Activated B cell treated with CpG ODN at 0.5 μM for 24 hours (primary cell): Measurements from ENCODE around the gene MED12L. TPM values are rescaled to one million over a fixed set of nuclear protein-coding genes. Genes with fewer than 3 reads are reported as not detected.

Source experiments
- ATAC-seq: fragments of 200-7000 bp; cut with Tn5 transposase; one replicate; pipeline ENCODE4 v1.10.0; 2021; ENCODE audit warnings: low read depth, mild to moderate bottlenecking, moderate library complexity
- CTCF ChIA-PET: fragments of 350-600 bp; sonication (Branson Sonifier 250); formaldehyde crosslinking; loops from one replicate; lab custom pipeline; 2021; ENCODE audit warnings: antibody characterized with exemption; lab: Charles Lee
- POLR2A ChIA-PET: fragments of 350-600 bp; sonication (Branson Sonifier 250); formaldehyde crosslinking; loops from one replicate; lab custom pipeline; 2021; ENCODE audit warnings: antibody characterized with exemption; lab: Charles Lee
- DNase-seq: peaks from one replicate; pipeline ENCODE4 v3.0.0; 2022
- H3K27ac Mint-ChIP-seq: one replicate; pipeline ENCODE4 v1.8.0; 2020; ENCODE audit warnings: mixed read lengths
- H3K27me3 Mint-ChIP-seq: one replicate; pipeline ENCODE4 v1.8.0; 2021; ENCODE audit warnings: mixed read lengths
- H3K36me3 Mint-ChIP-seq: one replicate; pipeline ENCODE4 v1.8.0; 2021; ENCODE audit warnings: low read depth, mixed read lengths
- H3K4me1 Mint-ChIP-seq: one replicate; pipeline ENCODE4 v1.8.0; 2021; ENCODE audit warnings: mixed read lengths
- H3K4me3 Mint-ChIP-seq: one replicate; pipeline ENCODE4 v1.8.0; 2020; ENCODE audit warnings: mild to moderate bottlenecking, mixed read lengths
- H3K9me3 Mint-ChIP-seq: one replicate; pipeline ENCODE4 v1.8.0; 2020; ENCODE audit warnings: mixed read lengths
- intact Hi-C: fragments of 100-400 bp; cut with micrococcal nuclease; formaldehyde crosslinking; loops from one replicate; pipeline ENCODE4 v1.15.1; 2024
- total RNA-seq: library from RNA; stranded (reverse); gene quantifications from 2 replicates; pipeline ENCODE4 v1.2.3, GENCODE V29; 2022
- TF ChIP-seq, protein P1 (sequence below): fragments of 200-600 bp; IDR thresholded peaks from one replicate; pipeline ENCODE4 v1.8.0; 2022; ENCODE audit warnings: antibody characterized with exemption, mild to moderate bottlenecking

MED12L gene
- total RNA-seq, 1 donor from 2014 or later: 1.5 TPM

DNA sequence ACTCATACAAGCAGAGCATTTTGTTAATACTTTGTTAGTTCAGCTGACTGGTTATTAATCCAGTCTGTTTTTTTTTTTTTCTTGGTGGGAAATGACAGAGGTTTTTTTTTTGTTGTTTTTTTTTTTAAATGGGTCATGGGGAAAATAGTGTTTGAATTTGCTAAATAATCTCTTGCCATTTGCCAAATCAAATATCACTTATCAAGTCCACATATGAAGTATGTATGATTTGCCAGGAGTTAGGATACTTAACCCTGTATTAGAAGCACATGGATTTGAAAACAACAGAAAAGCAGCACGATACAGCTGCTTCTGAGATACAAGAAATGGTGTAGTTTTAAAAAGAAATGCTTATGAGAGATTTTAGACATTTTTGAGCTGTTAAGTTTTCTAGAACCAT, 171.3 kb downstream of the MED12L start:
- ChIA-PET CTCF (interaction anchor here (0.7 to 2.1 kb wide), 3 partner anchors 26 to 88 kb away, joined by 3 to 10 read pairs (median 5); no protein-coding TSS in a partner anchor), POLR2A (no interaction called here)
- TF ChIP-seq, protein P1, sequence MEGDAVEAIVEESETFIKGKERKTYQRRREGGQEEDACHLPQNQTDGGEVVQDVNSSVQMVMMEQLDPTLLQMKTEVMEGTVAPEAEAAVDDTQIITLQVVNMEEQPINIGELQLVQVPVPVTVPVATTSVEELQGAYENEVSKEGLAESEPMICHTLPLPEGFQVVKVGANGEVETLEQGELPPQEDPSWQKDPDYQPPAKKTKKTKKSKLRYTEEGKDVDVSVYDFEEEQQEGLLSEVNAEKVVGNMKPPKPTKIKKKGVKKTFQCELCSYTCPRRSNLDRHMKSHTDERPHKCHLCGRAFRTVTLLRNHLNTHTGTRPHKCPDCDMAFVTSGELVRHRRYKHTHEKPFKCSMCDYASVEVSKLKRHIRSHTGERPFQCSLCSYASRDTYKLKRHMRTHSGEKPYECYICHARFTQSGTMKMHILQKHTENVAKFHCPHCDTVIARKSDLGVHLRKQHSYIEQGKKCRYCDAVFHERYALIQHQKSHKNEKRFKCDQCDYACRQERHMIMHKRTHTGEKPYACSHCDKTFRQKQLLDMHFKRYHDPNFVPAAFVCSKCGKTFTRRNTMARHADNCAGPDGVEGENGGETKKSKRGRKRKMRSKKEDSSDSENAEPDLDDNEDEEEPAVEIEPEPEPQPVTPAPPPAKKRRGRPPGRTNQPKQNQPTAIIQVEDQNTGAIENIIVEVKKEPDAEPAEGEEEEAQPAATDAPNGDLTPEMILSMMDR: no peak
- no peak overlapping the region for H3K4me3 Mint-ChIP-seq
- no peaks in the 10 kb centered on the region for H3K9me3 Mint-ChIP-seq
- no peak for DNase-seq
- intact Hi-C loops: no loop called here
- H3K27ac Mint-ChIP-seq: no peak overlapping the region
- peaks cover 4% of the 10 kb centered on the region for H3K36me3 Mint-ChIP-seq
- no peak for ATAC-seq
- H3K27me3 Mint-ChIP-seq: no peaks in the 10 kb centered on the region
- no peaks in the 10 kb centered on the region for H3K4me1 Mint-ChIP-seq

DNA sequence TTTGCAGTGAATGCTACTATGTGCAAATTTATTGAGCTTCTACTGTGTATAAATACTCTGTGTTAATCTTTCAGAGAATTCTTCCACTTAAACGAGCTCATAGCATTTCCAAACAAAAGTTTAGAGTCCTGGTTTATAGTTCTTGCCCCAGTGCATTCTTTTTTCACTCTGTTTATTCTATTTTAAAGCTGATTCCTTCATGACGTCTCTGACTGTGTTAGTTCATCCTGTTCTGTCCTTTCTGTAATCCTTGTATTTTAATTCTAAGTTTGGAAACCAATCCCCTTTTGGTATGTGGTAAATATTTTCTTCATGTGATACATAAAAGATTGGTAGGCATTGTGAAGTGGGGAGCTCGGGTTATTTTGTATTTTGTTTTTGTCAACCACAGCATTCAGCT, 174.2 kb downstream of the MED12L start:
- H3K9me3 Mint-ChIP-seq: no peaks in the 10 kb centered on the region
- H3K4me3 Mint-ChIP-seq: no peak overlapping the region
- peaks cover 9% of the 10 kb centered on the region for H3K36me3 Mint-ChIP-seq
- ATAC-seq (no peak), DNase-seq (no peak)
- H3K4me1 Mint-ChIP-seq: peaks cover 18% of the 10 kb centered on the region
- H3K27me3 Mint-ChIP-seq: no peaks in the 10 kb centered on the region
- ChIA-PET POLR2A (no interaction called here), CTCF (interaction anchor here (1.0 kb wide), 1 partner anchor 23 kb away, joined by 5 read pairs; no protein-coding TSS in a partner anchor)
- TF ChIP-seq, protein P1: no peak
- H3K27ac Mint-ChIP-seq: no peak overlapping the region
- intact Hi-C loops: loop anchor here (10.0 kb wide), 1 partner anchor 1255 kb away; no protein-coding TSS in a partner anchor

DNA sequence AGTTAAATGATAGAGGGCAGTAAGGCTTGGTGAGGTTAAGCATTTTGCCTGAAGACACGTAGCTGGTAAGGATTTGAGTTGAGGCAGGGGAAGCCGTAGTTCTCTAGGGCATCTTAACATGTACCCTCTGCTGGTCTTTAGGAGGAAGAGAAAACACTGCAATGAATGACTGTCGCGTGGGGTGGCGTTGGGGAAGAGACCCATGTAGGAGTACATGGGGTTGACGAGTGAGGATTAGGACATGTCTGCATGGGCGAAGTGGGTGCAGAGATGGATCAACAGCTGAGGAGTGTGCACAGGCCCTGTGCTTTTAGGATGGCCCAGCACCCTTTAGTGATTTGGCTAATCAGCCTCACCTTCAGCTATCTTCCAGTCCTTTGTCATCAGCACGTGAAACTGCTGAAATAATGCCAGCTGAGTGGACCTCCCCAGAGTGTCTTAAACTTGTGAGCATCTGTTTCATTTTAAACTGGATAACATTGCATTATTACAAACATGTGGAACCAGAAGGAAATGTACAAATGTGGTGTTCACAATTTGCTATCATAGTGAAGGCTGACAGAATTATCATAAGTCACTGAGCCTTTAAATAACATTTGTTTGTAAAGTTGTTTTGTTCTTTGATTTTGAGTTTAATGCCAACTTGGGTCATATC, 177.5 kb downstream of the MED12L start:
- intact Hi-C loops: loop anchor here (10.0 kb wide), 1 partner anchor 1252 kb away; no protein-coding TSS in a partner anchor
- DNase-seq: no peak
- Mint-ChIP-seq H3K27ac (no peak overlapping the region), H3K36me3 (peaks cover 9% of the 10 kb centered on the region), H3K9me3 (no peaks in the 10 kb centered on the region), H3K27me3 (no peaks in the 10 kb centered on the region), H3K4me1 (peaks cover 43% of the 10 kb centered on the region), H3K4me3 (no peak overlapping the region)
- ChIA-PET POLR2A (no interaction called here), CTCF (interaction anchor here (1.8 to 1.9 kb wide), 2 partner anchors 15 to 35 kb away, joined by 5 to 7 read pairs; partner anchors contain the start of gene P2RY14)
- TF ChIP-seq, protein P1: no peak
- no peak for ATAC-seq

DNA sequence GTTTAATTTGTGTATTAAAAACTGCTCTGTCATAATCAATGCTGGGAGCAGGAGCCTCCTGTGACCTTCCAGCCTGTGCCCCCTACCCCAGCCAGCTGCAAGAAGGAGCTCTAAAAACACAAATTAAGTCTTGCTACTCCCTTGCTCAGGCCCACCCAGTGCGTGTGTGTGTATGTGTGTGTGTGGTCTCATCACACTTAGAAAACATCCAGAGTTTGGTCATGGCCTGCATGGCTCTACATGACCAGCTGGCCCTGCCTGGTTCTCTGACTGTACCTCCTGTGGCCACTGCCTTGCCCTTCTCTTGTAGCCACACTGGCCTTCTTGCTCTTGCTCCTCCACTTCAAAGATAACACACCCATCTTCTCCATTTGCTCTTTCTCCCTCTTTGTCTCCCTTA, 179.1 kb downstream of the MED12L start:
- no peaks in the 10 kb centered on the region for H3K27me3 Mint-ChIP-seq
- peak overlapping the region; percentile 98 for H3K27ac Mint-ChIP-seq
- H3K9me3 Mint-ChIP-seq: no peaks in the 10 kb centered on the region
- ChIA-PET CTCF (interaction anchor here (1.5 to 4.6 kb wide), 2 partner anchors 18 to 36 kb away, joined by 7 to 17 read pairs; no protein-coding TSS in a partner anchor), POLR2A (interaction anchor here (0.7 kb wide), 1 partner anchor 11 kb away, joined by 3 read pairs; no protein-coding TSS in a partner anchor)
- DNase-seq (no peak), ATAC-seq (no peak)
- H3K36me3 Mint-ChIP-seq: peaks cover 9% of the 10 kb centered on the region
- peaks cover 57% of the 10 kb centered on the region for H3K4me1 Mint-ChIP-seq
- no peak overlapping the region for H3K4me3 Mint-ChIP-seq
- intact Hi-C loops: loop anchor here (5.0 to 10.0 kb wide), 2 partner anchors 1250 to 1898 kb away; partner anchors contain the start of gene RAP2B
- TF ChIP-seq, protein P1: no peak

DNA sequence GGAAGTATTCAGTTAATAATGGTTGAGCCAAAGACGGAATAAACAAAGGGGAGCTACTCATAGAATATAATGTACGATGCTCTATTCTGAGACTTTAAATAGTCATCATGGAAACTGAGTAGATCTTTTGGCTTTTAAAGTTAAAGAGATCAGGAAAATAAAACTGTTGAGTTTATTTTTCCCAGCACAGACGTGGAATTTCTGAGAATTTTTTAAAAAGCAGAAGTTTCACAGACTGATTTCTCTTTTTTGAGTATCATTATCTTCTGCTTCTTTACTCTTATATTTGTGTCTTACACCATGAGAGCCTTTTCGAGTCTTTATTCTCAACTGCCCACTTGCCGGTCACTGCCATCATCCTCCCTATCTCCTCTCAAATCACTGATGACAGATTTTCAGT, 179.7 kb downstream of the MED12L start:
- Mint-ChIP-seq H3K9me3 (no peaks in the 10 kb centered on the region), H3K27me3 (no peaks in the 10 kb centered on the region), H3K4me3 (no peak overlapping the region), H3K27ac (peak overlapping the region; percentile 98), H3K4me1 (peaks cover 61% of the 10 kb centered on the region), H3K36me3 (peaks cover 9% of the 10 kb centered on the region)
- TF ChIP-seq, protein P1: no peak
- ChIA-PET CTCF (interaction anchor here (0.6 to 4.6 kb wide), 5 partner anchors 7 to 97 kb away, joined by 3 to 24 read pairs (median 7); partner anchors contain the start of gene P2RY14), POLR2A (interaction anchor here (1.0 to 2.2 kb wide), 3 partner anchors 10 to 35 kb away, joined by 3 to 16 read pairs (median 4); partner anchors contain the start of gene P2RY14)
- intact Hi-C loops: loop anchor here (5.0 to 10.0 kb wide), 2 partner anchors 1250 to 1897 kb away; partner anchors contain the start of gene RAP2B
- ATAC-seq (no peak), DNase-seq (no peak)
